Measurements from ENCODE around the gene CRTC3. TPM values are rescaled to one million over a fixed set of nuclear protein-coding genes. Genes with fewer than 3 reads are reported as not detected.

The CRTC3 gene
- total and polyA plus RNA-seq, 2 experiments from 2014 or later: 15.7 to 17.6 TPM

DNA sequence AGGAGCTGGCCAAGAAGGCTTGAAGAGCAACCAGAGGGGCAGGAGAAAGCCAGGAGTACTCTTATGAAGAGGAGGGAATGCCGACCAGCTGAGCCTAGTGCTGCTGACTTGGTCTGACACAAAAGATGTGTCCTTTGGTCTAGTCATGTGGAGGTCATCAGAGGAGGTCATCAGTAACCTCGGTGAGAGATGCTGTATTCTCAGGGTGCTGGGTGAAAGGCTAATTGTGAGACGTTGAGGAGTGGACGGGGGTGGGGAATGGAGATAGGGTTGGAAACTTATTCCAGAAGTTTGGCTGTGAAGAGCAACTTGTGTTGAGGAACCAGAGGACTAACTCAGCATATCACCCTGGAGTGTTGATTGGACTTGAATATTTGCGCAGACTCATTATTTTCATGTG is 5.5 kb downstream of the CRTC3 start:
- Histone ChIP-seq H3K4me3 (no peak overlapping the region), H3K9me2 (replicated peaks; ENCODE audit: insufficient read depth) (no peaks in the 10 kb centered on the region), H3K4me1 (ENCODE audit: insufficient read depth) (peaks cover 19% of the 10 kb centered on the region), H3K9me3 (ENCODE audit: low read depth) (no peaks in the 10 kb centered on the region), H3K79me2 (peaks cover 95% of the 10 kb centered on the region), H3K4me2 (no peak overlapping the region), H3K27ac (no peak overlapping the region), H3K36me3 (replicated peaks; ENCODE audit: insufficient read depth, low read depth) (no peaks in the 10 kb centered on the region), H3K27me3 (no peaks in the 10 kb centered on the region), H2AFZ (no peak overlapping the region), H4K20me1 (ENCODE audit: insufficient read depth, poor library complexity, severe bottlenecking) (peaks cover 31% of the 10 kb centered on the region)
- TF ChIP-seq EZH2phosphoT487 (IDR thresholded peaks at IDR 0.05; ENCODE audit: low read depth, severe bottlenecking, unreplicated experiment): no peak
- TF ChIP-seq EZH2 (IDR thresholded peaks at IDR 0.05; ENCODE audit: borderline replicate concordance): no peak
- no peak for TF ChIP-seq CTCF (IDR thresholded peaks at IDR 0.05; ENCODE audit: poor library complexity)
- no peak for DNase-seq (ENCODE audit: low spot score)
- 61% methylated on average over 5 of the region's 5 CpGs for WGBS (ENCODE audit: low lambda C conversion rate, missing lambda C conversion rate)

DNA sequence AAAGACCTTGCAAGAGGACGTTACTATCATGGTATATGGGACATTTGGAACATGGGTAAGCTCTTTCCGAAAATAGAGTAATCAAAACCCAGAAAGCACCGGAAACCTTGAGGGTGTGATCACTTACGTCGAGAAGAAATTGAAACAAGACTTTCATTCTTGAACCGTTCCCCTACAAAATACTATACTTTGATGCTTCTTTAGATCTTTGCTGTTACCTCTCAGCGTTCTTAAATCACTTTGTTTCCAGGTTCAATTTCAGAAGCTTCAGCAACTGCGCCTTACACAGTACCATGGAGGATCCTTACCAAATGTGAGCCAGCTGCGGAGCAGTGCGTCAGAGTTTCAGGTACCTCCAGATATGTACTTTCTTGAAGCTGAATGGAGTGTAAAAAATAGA is 10.1 kb downstream of the CRTC3 start:
- Histone ChIP-seq H2AFZ (no peak overlapping the region), H3K27me3 (no peaks in the 10 kb centered on the region), H4K20me1 (ENCODE audit: insufficient read depth, poor library complexity, severe bottlenecking) (peaks cover 12% of the 10 kb centered on the region), H3K4me2 (no peak overlapping the region), H3K9me2 (replicated peaks; ENCODE audit: insufficient read depth) (no peaks in the 10 kb centered on the region), H3K27ac (no peak overlapping the region), H3K4me3 (no peak overlapping the region), H3K79me2 (peaks cover 79% of the 10 kb centered on the region), H3K9me3 (ENCODE audit: low read depth) (no peaks in the 10 kb centered on the region), H3K36me3 (replicated peaks; ENCODE audit: insufficient read depth, low read depth) (no peaks in the 10 kb centered on the region), H3K4me1 (ENCODE audit: insufficient read depth) (peaks cover 7% of the 10 kb centered on the region)
- WGBS (ENCODE audit: low lambda C conversion rate, missing lambda C conversion rate): 95% methylated on average over 10 of the region's 10 CpGs
- no peak for DNase-seq (ENCODE audit: low spot score)
- TF ChIP-seq EZH2phosphoT487 (IDR thresholded peaks at IDR 0.05; ENCODE audit: low read depth, severe bottlenecking, unreplicated experiment): no peak
- TF ChIP-seq CTCF (IDR thresholded peaks at IDR 0.05; ENCODE audit: poor library complexity): no peak
- no peak for TF ChIP-seq EZH2 (IDR thresholded peaks at IDR 0.05; ENCODE audit: borderline replicate concordance)

- peaks cover 7% of the 10 kb centered on the region for H3K4me1 ChIP-seq (ENCODE audit: insufficient read depth)
- TF ChIP-seq EZH2 (IDR thresholded peaks at IDR 0.05; ENCODE audit: borderline replicate concordance) (no peak), CTCF (IDR thresholded peaks at IDR 0.05; ENCODE audit: poor library complexity) (no peak), EZH2phosphoT487 (IDR thresholded peaks at IDR 0.05; ENCODE audit: low read depth, severe bottlenecking, unreplicated experiment) (no peak)
- H3K4me3 ChIP-seq: no peak overlapping the region
- H3K79me2 ChIP-seq: peaks cover 73% of the 10 kb centered on the region
- no peak overlapping the region for H3K4me2 ChIP-seq
- no peaks in the 10 kb centered on the region for H3K36me3 ChIP-seq (replicated peaks; ENCODE audit: insufficient read depth, low read depth)
- H3K27ac ChIP-seq: no peak overlapping the region
- DNase-seq (ENCODE audit: low spot score): no peak
- no peaks in the 10 kb centered on the region for H3K27me3 ChIP-seq
- H4K20me1 ChIP-seq (ENCODE audit: insufficient read depth, poor library complexity, severe bottlenecking): peaks cover 4% of the 10 kb centered on the region
- H2AFZ ChIP-seq: no peak overlapping the region
- no peaks in the 10 kb centered on the region for H3K9me2 ChIP-seq (replicated peaks; ENCODE audit: insufficient read depth)
- H3K9me3 ChIP-seq (ENCODE audit: low read depth): no peaks in the 10 kb centered on the region
- WGBS (ENCODE audit: low lambda C conversion rate, missing lambda C conversion rate): 62% methylated on average over 3 of the region's 3 CpGs
Observed at GRCh38 chr15:90540768-90541167, 11.0 kb downstream of the CRTC3 start.

DNA sequence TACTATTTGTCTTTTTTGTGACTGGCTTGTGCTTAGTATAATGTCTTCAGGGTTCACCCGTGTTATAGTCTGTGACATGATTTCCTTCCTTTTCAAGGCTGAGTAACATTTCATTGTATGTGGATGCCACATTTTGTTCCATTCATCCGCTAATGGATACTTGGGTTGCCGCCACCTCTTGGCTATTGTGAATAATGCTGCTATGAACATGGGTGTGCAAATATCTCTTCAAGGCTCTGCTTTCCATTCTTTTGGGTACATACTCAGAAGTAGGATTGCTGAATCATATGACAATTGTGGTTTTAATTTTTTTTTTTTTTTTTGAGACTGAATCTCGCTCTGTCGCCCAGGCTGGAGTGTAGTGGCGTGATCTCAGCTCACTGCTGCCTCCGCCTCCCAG is 15.4 kb downstream of the CRTC3 start:
- no peak for TF ChIP-seq EZH2 (IDR thresholded peaks at IDR 0.05; ENCODE audit: borderline replicate concordance)
- peak; percentile 7 for TF ChIP-seq CTCF (IDR thresholded peaks at IDR 0.05; ENCODE audit: poor library complexity)

More for the DNA sequence above, 15.4 kb downstream of the CRTC3 start:
- no peak for DNase-seq (ENCODE audit: low spot score)
- Histone ChIP-seq H3K9me3 (ENCODE audit: low read depth) (no peaks in the 10 kb centered on the region), H3K36me3 (replicated peaks; ENCODE audit: insufficient read depth, low read depth) (no peaks in the 10 kb centered on the region), H3K9me2 (replicated peaks; ENCODE audit: insufficient read depth) (no peaks in the 10 kb centered on the region), H3K4me3 (no peak overlapping the region), H2AFZ (no peak overlapping the region), H3K4me2 (no peak overlapping the region), H3K27me3 (no peaks in the 10 kb centered on the region), H3K27ac (no peak overlapping the region), H3K79me2 (peaks cover 51% of the 10 kb centered on the region), H3K4me1 (ENCODE audit: insufficient read depth) (peaks cover 3% of the 10 kb centered on the region), H4K20me1 (ENCODE audit: insufficient read depth, poor library complexity, severe bottlenecking) (no peaks in the 10 kb centered on the region)
- WGBS (ENCODE audit: low lambda C conversion rate, missing lambda C conversion rate): over 99% methylated on average over 7 of the region's 7 CpGs
